Activated T-cell treated with anti-CD3 and anti-CD28 coated beads, Interleukin-2, amount 50 U/mL, for 4 hours (primary cell): Measurements from ENCODE around the gene TOMM22. TPM values are rescaled to one million over a fixed set of nuclear protein-coding genes. Genes with fewer than 3 reads are reported as not detected.
"Not testable (repeated sequence)": the region's sequence is repeated elsewhere in the genome, so short reads cannot be mapped to it uniquely, and the experiment has no call there.

Experiments
- ATAC-seq, 2 donors: fragments of 200-7000 bp; cut with Tn5 transposase; one replicate each; pipeline ENCODE4 v1.10.0; 2021
- DNase-seq: peaks from one replicate; pipeline ENCODE4 v3.0.0-alpha.2; 2020
- H3K27me3 Mint-ChIP-seq: one replicate; pipeline ENCODE4 v1.8.0; 2021; ENCODE audit warnings: low read depth, mixed read lengths
- H3K36me3 Mint-ChIP-seq: one replicate; pipeline ENCODE4 v1.8.0; 2022; ENCODE audit warnings: mixed read lengths; ENCODE audit not compliant: insufficient read depth
- H3K4me1 Mint-ChIP-seq: one replicate; pipeline ENCODE4 v1.8.0; 2021; ENCODE audit warnings: low read depth, mixed read lengths
- H3K4me3 Mint-ChIP-seq: one replicate; pipeline ENCODE4 v1.8.0; 2021; ENCODE audit warnings: mild to moderate bottlenecking, moderate library complexity, mixed read lengths
- H3K9me3 Mint-ChIP-seq: one replicate; pipeline ENCODE4 v1.8.0; 2021; ENCODE audit warnings: mixed read lengths
- total RNA-seq, 3 donors: library from RNA; stranded (reverse); gene quantifications; one replicate each; pipeline ENCODE4 v1.2.1, GENCODE V29; 2021

TOMM22 gene
- 100 to 1,000 TPM; 247 to 280 (median 249) TPM for total RNA-seq

- H3K9me3 Mint-ChIP-seq = no peaks in the 10 kb centered on the region
- peak; percentile 74 for DNase-seq
- peaks cover 20% of the 10 kb centered on the region for H3K4me1 Mint-ChIP-seq
- peak; percentile 99 for ATAC-seq
- no peaks in the 10 kb centered on the region for H3K27me3 Mint-ChIP-seq
- peak within 1 kb of the TSS; percentile 100 for H3K4me3 Mint-ChIP-seq
- H3K36me3 Mint-ChIP-seq = peaks cover 20% of the 10 kb centered on the region
Observed at GRCh38 chr22:38681582-38682335, at the start of gene TOMM22. Gene TOMM22 (plus strand): TSS chr22:38681957. CDS start chr22:38681979, 22 bp downstream.

- no peaks in the 10 kb centered on the region for H3K27me3 Mint-ChIP-seq
- peaks cover 12% of the 10 kb centered on the region for H3K4me1 Mint-ChIP-seq
- no peaks in the 10 kb centered on the region for H3K9me3 Mint-ChIP-seq
- no peaks in the 10 kb centered on the region for H3K36me3 Mint-ChIP-seq
- DNase-seq = no peak
- no peak for ATAC-seq
- H3K4me3 Mint-ChIP-seq = no peak overlapping the region
Observed at GRCh38 chr22:38632528-38632927, 49.2 kb upstream of the TOMM22 start.

- Mint-ChIP-seq H3K36me3 (peaks cover 2% of the 10 kb centered on the region), H3K4me3 (no peak overlapping the region), H3K4me1 (no peaks in the 10 kb centered on the region), H3K27me3 (peaks cover 4% of the 10 kb centered on the region), H3K9me3 (no peaks in the 10 kb centered on the region)
- ATAC-seq (no peak), DNase-seq (no peak)
Observed at GRCh38 chr22:38638216-38638615, 43.5 kb upstream of the TOMM22 start.

GRCh38 chr22:38638728-38639127, 43.0 kb upstream of the TOMM22 start:
- Mint-ChIP-seq H3K4me3 (no peak overlapping the region), H3K27me3 (peaks cover 4% of the 10 kb centered on the region), H3K9me3 (no peaks in the 10 kb centered on the region), H3K4me1 (no peaks in the 10 kb centered on the region), H3K36me3 (peaks cover 2% of the 10 kb centered on the region)
- no peak for DNase-seq
- ATAC-seq = no peak

GRCh38 chr22:38641476-38642040, 40.2 kb upstream of the TOMM22 start:
- peaks cover 4% of the 10 kb centered on the region for H3K27me3 Mint-ChIP-seq
- peaks cover 2% of the 10 kb centered on the region for H3K36me3 Mint-ChIP-seq
- DNase-seq (no peak), ATAC-seq (no peak)
- no peaks in the 10 kb centered on the region for H3K4me1 Mint-ChIP-seq
- no peak overlapping the region for H3K4me3 Mint-ChIP-seq
- no peaks in the 10 kb centered on the region for H3K9me3 Mint-ChIP-seq

- not testable (repeated sequence) for H3K27me3 Mint-ChIP-seq, H3K9me3 Mint-ChIP-seq, DNase-seq, H3K4me3 Mint-ChIP-seq, H3K4me1 Mint-ChIP-seq, H3K36me3 Mint-ChIP-seq
- peak in 1 of 2 donors; percentile 57 for ATAC-seq
Observed at GRCh38 chr22:38644245-38644644, 37.5 kb upstream of the TOMM22 start.

GRCh38 chr22:38645430-38645829, 36.3 kb upstream of the TOMM22 start:
- ATAC-seq (no peak), DNase-seq (no peak)
- no peaks in the 10 kb centered on the region for H3K4me1 Mint-ChIP-seq
- peaks cover 7% of the 10 kb centered on the region for H3K27me3 Mint-ChIP-seq
- no peaks in the 10 kb centered on the region for H3K9me3 Mint-ChIP-seq
- no peak overlapping the region for H3K4me3 Mint-ChIP-seq
- H3K36me3 Mint-ChIP-seq = peaks cover 2% of the 10 kb centered on the region

GRCh38 chr22:38649841-38650522, 31.8 kb upstream of the TOMM22 start:
- H3K36me3 Mint-ChIP-seq = no peaks in the 10 kb centered on the region
- DNase-seq (no peak), ATAC-seq (no peak)

GRCh38 chr22:38652859-38653258, 28.9 kb upstream of the TOMM22 start:
- no peaks in the 10 kb centered on the region for H3K36me3 Mint-ChIP-seq
- H3K4me1 Mint-ChIP-seq = peaks cover 12% of the 10 kb centered on the region
- no peaks in the 10 kb centered on the region for H3K9me3 Mint-ChIP-seq
- no peak for DNase-seq
- ATAC-seq = no peak
- no peak overlapping the region for H3K4me3 Mint-ChIP-seq
- no peaks in the 10 kb centered on the region for H3K27me3 Mint-ChIP-seq

More at GRCh38 chr22:38649841-38650522, 31.8 kb upstream of the TOMM22 start:
- no peak overlapping the region for H3K4me3 Mint-ChIP-seq
- H3K27me3 Mint-ChIP-seq = peaks cover 2% of the 10 kb centered on the region
- no peaks in the 10 kb centered on the region for H3K9me3 Mint-ChIP-seq
- peaks cover 2% of the 10 kb centered on the region for H3K4me1 Mint-ChIP-seq

GRCh38 chr22:38653741-38654140, 28.0 kb upstream of the TOMM22 start:
- Mint-ChIP-seq H3K4me3 (no peak overlapping the region), H3K36me3 (no peaks in the 10 kb centered on the region), H3K27me3 (no peaks in the 10 kb centered on the region), H3K9me3 (no peaks in the 10 kb centered on the region), H3K4me1 (peaks cover 14% of the 10 kb centered on the region)
- no peak for DNase-seq
- ATAC-seq = no peak

GRCh38 chr22:38655519-38656255, 26.1 kb upstream of the TOMM22 start:
- Mint-ChIP-seq H3K36me3 (no peaks in the 10 kb centered on the region), H3K4me3 (peak overlapping the region; percentile 92), H3K4me1 (peaks cover 14% of the 10 kb centered on the region), H3K27me3 (no peaks in the 10 kb centered on the region), H3K9me3 (no peaks in the 10 kb centered on the region)
- DNase-seq (no peak), ATAC-seq (peak in 1 of 2 donors; percentile 2)

GRCh38 chr22:38656256-38657044, 25.3 kb upstream of the TOMM22 start, which contains the start of the genes CBY1 and FAM227A:
Gene CBY1 (plus strand): TSS chr22:38656638. CDS start chr22:38668055, 11,417 bp downstream.
Gene FAM227A (minus strand): TSS chr22:38656392. CDS start chr22:38650168, 6,224 bp downstream.
- Mint-ChIP-seq H3K4me3 (peak within 1 kb of the TSS; percentile 92), H3K4me1 (peaks cover 14% of the 10 kb centered on the region), H3K27me3 (no peaks in the 10 kb centered on the region), H3K9me3 (no peaks in the 10 kb centered on the region), H3K36me3 (no peaks in the 10 kb centered on the region)
- peak; percentile 76 for DNase-seq
- peak; percentile 92 for ATAC-seq

- Mint-ChIP-seq H3K36me3 (no peaks in the 10 kb centered on the region), H3K27me3 (no peaks in the 10 kb centered on the region), H3K4me1 (peaks cover 14% of the 10 kb centered on the region), H3K9me3 (no peaks in the 10 kb centered on the region), H3K4me3 (peak overlapping the region; percentile 92)
- ATAC-seq (peak; percentile 26 to 38), DNase-seq (peak; percentile 6)
Observed at GRCh38 chr22:38657045-38657909, 24.5 kb upstream of the TOMM22 start.
